ENCODE measurements around the gene TMEM86B. TPM values are rescaled to one million over a fixed set of nuclear protein-coding genes. Genes with fewer than 3 reads are reported as not detected.
"Not testable (repeated sequence)": the region's sequence is repeated elsewhere in the genome, so short reads cannot be mapped to it uniquely, and the experiment has no call there.

Gene TMEM86B
- total and polyA plus RNA-seq, 3 experiments from 2014 or later, result 2.9 to 10.3 (median 8.5) TPM

DNA sequence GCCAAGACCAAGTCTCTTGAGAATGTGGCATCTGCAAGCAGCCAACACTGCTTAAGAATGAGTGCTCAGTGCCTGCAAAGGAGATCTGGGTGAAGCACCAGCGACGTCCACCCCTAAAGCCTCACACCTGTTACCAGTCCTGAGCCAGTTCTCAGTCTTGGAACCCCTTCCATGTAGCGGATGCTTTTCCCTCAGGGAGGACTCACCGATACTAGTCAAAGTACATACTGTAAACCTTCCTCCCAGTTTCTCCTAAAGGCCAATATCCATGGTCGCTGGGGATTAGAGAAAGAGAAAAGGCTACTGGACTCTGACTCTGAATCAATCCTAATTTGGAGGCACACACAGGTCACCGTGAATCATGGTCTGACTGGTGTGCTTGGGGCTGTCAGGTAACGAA, 15.0 kb downstream of the TMEM86B start:
- no peak for DNase-seq
- Histone ChIP-seq H3K27me3 (ENCODE audit: insufficient read depth, low read length, poor library complexity, severe bottlenecking) (no peaks in the 10 kb centered on the region), H3K4me3 (ENCODE audit: low read length) (no peak overlapping the region), H3K9me3 (ENCODE audit: low read length) (no peaks in the 10 kb centered on the region), H3K27ac (ENCODE audit: low read depth, low read length) (no peak overlapping the region), H3K4me1 (ENCODE audit: insufficient read depth, low read length) (peaks cover 12% of the 10 kb centered on the region), H3K36me3 (ENCODE audit: insufficient read depth, low read length) (no peaks in the 10 kb centered on the region)
- Mint-ChIP-seq H3K4me1 (peaks cover 6 to 15% (median 12%) of the 10 kb centered on the region in 3 donors), H3K27ac (no peak overlapping the region), H3K27me3 (peaks cover 26 to 29% of the 10 kb centered on the region in 2 donors), H3K36me3 (peaks cover 0 to 6% (median 0%) of the 10 kb centered on the region in 3 donors), H3K4me3 (no peak overlapping the region), H3K9me3 (peaks cover 7 to 16% (median 13%) of the 10 kb centered on the region in 5 donors)
- ChIA-PET POLR2A (no interaction called here), CTCF (no interaction called here)

DNA sequence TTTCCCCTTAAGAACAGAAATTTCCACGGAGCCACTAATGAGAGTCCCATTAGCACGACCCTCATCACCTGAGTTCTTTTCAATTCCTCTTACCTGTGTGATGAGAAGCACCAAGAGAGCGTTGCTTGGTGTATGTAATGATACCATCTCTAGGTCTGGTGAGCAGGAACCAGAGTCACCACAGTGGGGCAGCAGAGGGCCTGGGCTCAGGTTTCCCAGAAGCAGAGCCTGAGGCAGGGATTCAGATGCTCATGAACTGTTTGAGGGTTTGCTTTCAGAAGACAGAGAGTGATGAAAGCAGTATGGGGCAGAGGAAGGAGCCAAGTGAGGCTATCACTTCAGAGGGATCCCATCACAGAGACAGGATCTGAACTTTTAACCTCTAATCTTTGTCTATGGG, 16.1 kb downstream of the TMEM86B start:
- Mint-ChIP-seq H3K4me1 (peaks cover 6 to 12% (median 12%) of the 10 kb centered on the region in 3 donors), H3K36me3 (peaks cover 0 to 6% (median 0%) of the 10 kb centered on the region in 3 donors), H3K4me3 (peak overlapping the region in 1 of 7 donors; percentile 8), H3K27ac (no peak overlapping the region), H3K9me3 (peaks cover 7 to 16% (median 13%) of the 10 kb centered on the region in 5 donors), H3K27me3 (peaks cover 26 to 29% of the 10 kb centered on the region in 2 donors)
- CTCF ChIA-PET, result no interaction called here
- Histone ChIP-seq H3K36me3 (ENCODE audit: insufficient read depth, low read length) (no peaks in the 10 kb centered on the region), H3K4me3 (ENCODE audit: low read length) (no peak overlapping the region), H3K27ac (ENCODE audit: low read depth, low read length) (no peak overlapping the region), H3K4me1 (ENCODE audit: insufficient read depth, low read length) (peaks cover 12% of the 10 kb centered on the region), H3K9me3 (ENCODE audit: low read length) (no peaks in the 10 kb centered on the region), H3K27me3 (ENCODE audit: insufficient read depth, low read length, poor library complexity, severe bottlenecking) (no peaks in the 10 kb centered on the region)
- DNase-seq, result peak in 1 of 5 donors; percentile 5
- POLR2A ChIA-PET, result no interaction called here

DNA sequence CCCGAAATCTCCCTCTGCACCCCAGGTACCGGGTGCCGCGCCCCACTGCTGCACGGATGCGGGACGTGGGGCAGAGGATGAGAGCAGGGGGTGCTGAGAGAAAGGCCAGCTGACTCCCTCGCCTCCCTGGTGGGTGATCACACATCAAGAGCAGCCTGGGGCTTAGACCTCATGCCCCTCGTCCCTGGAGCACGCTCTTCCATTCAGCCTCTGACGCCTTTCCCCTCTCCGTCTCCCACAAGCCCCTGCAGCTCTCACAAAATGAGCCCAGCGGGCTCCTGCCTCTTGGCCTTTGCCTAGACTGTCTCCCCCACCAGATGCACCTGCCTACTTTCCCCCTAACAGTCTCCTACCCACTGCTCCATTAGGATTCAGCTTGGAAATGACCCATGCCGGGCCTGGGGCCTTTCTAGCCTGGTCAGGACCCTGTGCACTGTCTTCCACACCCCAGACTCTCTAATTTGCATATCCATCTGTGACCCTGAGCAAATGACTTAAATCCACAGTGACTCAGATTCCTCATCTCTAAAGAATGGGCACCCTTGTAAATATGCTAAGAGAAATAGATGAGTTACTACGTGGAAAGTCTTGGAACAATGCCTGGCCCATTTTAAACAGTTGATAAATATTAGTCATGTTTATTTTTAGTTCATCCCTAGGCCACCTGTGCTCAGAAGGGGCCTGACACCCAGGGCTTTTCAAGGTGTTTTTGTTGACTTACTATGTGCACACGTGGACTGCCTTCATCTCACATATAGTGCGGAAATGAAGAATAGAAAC, 18.7 kb downstream of the TMEM86B start:
- no peak overlapping the region for H3K4me3 ChIP-seq (ENCODE audit: low read length)
- peaks cover 36 to 39% of the 10 kb centered on the region in 2 donors for H3K27me3 Mint-ChIP-seq
- H3K36me3 ChIP-seq (ENCODE audit: insufficient read depth, low read length), result no peaks in the 10 kb centered on the region
- H3K36me3 Mint-ChIP-seq, result peaks cover 0 to 6% (median 0%) of the 10 kb centered on the region in 3 donors
- H3K27me3 ChIP-seq (ENCODE audit: insufficient read depth, low read length, poor library complexity, severe bottlenecking), result peaks cover 5% of the 10 kb centered on the region
- H3K4me1 Mint-ChIP-seq, result peaks cover 0 to 3% (median 0%) of the 10 kb centered on the region in 3 donors
- no peaks in the 10 kb centered on the region for H3K9me3 ChIP-seq (ENCODE audit: low read length)
- DNase-seq, result no peak
- ChIA-PET CTCF (no interaction called here), POLR2A (no interaction called here)
- H3K9me3 Mint-ChIP-seq, result peaks cover 6 to 12% (median 8%) of the 10 kb centered on the region in 5 donors
- H3K27ac ChIP-seq (ENCODE audit: low read depth, low read length), result peak overlapping the region; percentile 43
- H3K4me3 Mint-ChIP-seq, result no peak overlapping the region
- H3K4me1 ChIP-seq (ENCODE audit: insufficient read depth, low read length), result no peaks in the 10 kb centered on the region
- peak overlapping the region in 1 of 8 donors; percentile 43 for H3K27ac Mint-ChIP-seq

DNA sequence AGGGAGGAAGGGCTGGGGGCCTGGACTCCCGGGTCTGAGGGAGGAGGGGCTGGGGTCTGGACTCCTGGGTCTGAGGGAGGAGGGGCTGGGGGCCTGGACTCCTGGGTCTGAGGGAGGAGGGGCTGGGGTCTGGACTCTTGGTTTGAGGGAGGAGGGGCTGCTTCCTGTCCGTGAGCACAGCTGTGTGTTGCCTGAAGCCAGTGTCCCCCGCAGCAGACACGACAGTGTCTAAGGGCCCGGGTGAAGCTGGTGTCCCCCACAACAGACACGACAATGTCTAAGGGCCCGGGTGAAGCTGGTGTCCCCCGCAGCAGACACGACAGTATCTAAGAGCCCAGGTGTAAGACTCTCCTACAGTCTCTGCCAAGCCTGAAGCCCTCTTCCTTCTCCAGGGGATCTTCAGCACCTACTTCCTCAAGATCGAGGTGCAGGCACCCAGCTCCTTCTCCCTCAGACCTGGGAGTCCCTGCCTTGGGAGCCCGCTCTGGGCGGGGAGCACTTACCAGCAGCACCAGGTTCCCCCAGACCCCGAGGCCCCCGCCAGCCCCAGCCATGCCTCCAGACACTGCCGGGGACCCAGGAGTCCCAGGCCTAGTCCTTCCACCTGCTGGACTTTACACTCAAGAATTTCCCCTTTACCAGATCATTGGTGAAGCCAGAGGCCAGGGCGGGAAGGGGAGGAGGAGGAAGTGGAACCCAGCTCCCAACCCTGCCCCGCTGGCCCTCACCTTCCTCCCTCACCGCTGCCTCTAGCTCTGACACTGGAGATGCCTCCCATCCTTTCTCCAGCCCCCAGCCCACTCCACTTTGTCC, 19.5 kb downstream of the TMEM86B start, which contains the start of gene PTPRH:
PTPRH (minus strand) TSS at position 622 of the 813 bp plus-strand sequence; CDS start at position 554, 68 bp downstream.
- Histone ChIP-seq H3K4me1 (ENCODE audit: insufficient read depth, low read length) (no peaks in the 10 kb centered on the region), H3K27ac (ENCODE audit: low read depth, low read length) (peak within 1 kb of the TSS; percentile 43), H3K27me3 (ENCODE audit: insufficient read depth, low read length, poor library complexity, severe bottlenecking) (peaks cover 5% of the 10 kb centered on the region), H3K4me3 (ENCODE audit: low read length) (no peak within 1 kb of the TSS), H3K36me3 (ENCODE audit: insufficient read depth, low read length) (no peaks in the 10 kb centered on the region), H3K9me3 (ENCODE audit: low read length) (no peaks in the 10 kb centered on the region)
- DNase-seq, result no peak
- POLR2A ChIA-PET, result no interaction called here
- peak within 1 kb of the TSS in 1 of 8 donors; percentile 70 for H3K27ac Mint-ChIP-seq
- CTCF ChIA-PET, result no interaction called here
- no peak within 1 kb of the TSS for H3K4me3 Mint-ChIP-seq
- H3K27me3 Mint-ChIP-seq, result peaks cover 43 to 44% of the 10 kb centered on the region in 2 donors
- peaks cover 0 to 3% (median 0%) of the 10 kb centered on the region in 3 donors for H3K4me1 Mint-ChIP-seq
- peaks cover 5 to 12% (median 7%) of the 10 kb centered on the region in 5 donors for H3K9me3 Mint-ChIP-seq
- H3K36me3 Mint-ChIP-seq, result peaks cover 0 to 6% (median 0%) of the 10 kb centered on the region in 3 donors

DNA sequence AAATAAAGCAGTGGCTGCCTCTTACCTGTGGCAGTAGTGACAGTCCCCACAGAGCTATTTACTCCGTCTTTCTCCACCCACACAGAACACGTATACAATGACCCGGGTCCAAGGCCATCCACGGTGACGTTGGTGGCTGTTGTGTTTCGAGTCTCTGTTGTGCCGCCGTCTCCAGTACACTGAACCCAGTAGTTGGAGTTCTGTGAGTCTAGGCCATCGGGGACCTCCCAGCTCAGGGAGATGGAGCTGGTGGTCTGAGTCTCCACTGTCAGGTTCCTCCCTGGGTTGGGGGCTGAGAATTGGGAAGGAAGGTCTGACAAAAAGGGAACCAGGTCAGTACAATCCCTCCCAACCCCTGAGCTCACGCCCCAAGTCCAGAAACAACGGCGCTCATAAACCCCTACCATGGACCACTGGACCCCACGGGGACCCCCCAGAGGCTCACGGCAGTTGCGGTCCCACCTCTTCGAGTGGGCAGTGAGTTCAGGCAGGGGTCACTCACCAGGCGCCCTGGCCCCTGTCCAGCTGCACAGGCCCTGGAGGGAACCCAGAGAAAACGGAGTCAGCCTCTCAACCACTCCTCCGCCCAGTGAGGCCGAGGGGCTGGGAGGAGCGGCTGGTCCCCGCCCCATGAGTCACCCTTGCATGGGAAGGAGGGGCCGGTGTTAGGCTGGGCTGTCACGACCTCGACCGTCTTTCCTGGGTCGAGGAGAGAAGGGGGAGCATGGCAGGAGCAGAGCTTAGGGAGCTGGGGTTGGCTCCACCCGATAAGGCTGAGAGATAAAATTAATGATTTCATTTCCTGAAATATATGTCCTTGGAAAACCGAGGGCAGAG, 21.7 kb downstream of the TMEM86B start:
- no peak overlapping the region for H3K4me3 Mint-ChIP-seq
- H3K27me3 ChIP-seq (ENCODE audit: insufficient read depth, low read length, poor library complexity, severe bottlenecking), result peaks cover 5% of the 10 kb centered on the region
- H3K27me3 Mint-ChIP-seq, result peaks cover 40 to 47% of the 10 kb centered on the region in 2 donors
- H3K4me3 ChIP-seq (ENCODE audit: low read length), result no peak overlapping the region
- no peaks in the 10 kb centered on the region for H3K36me3 ChIP-seq (ENCODE audit: insufficient read depth, low read length)
- H3K4me1 Mint-ChIP-seq, result no peaks in the 10 kb centered on the region
- H3K27ac Mint-ChIP-seq, result peak overlapping the region in 2 of 8 donors; percentile 66 to 72
- no peaks in the 10 kb centered on the region for H3K36me3 Mint-ChIP-seq
- POLR2A ChIA-PET, result no interaction called here
- H3K9me3 ChIP-seq (ENCODE audit: low read length), result no peaks in the 10 kb centered on the region
- H3K4me1 ChIP-seq (ENCODE audit: insufficient read depth, low read length), result no peaks in the 10 kb centered on the region
- no peaks in the 10 kb centered on the region for H3K9me3 Mint-ChIP-seq
- no peak for DNase-seq
- CTCF ChIA-PET, result interaction anchor here (0.7 kb wide), 1 partner anchor 9 kb away, joined by 3 read pairs; no protein-coding TSS in a partner anchor
- peak overlapping the region; percentile 79 for H3K27ac ChIP-seq (ENCODE audit: low read depth, low read length)

DNA sequence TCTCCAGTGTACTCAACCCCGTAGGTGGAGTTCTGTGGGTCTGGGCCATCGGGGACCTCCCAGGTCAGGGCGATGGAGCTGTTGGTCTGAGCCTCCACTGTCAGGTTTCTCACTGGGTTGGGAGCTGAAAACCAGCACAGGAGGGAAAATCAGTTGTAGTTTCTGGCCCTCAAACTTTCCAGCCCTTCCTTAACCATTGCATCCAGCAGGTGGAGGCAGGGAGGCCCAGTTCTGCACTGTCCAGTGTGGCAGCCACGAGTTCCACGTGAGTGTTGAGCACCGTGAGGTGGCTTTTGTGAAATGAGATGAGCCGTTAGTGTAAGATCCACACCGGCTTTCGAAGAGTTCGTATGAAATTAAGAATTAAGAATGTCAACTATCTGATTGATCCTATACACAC, 26.4 kb downstream of the TMEM86B start:
- H3K4me3 Mint-ChIP-seq; H3K27me3 ChIP-seq (ENCODE audit: insufficient read depth, low read length, poor library complexity, severe bottlenecking); H3K9me3 Mint-ChIP-seq; H3K36me3 ChIP-seq (ENCODE audit: insufficient read depth, low read length); H3K36me3 Mint-ChIP-seq; POLR2A ChIA-PET; H3K27ac ChIP-seq (ENCODE audit: low read depth, low read length); H3K27ac Mint-ChIP-seq; H3K4me1 ChIP-seq (ENCODE audit: insufficient read depth, low read length); DNase-seq; H3K9me3 ChIP-seq (ENCODE audit: low read length); H3K4me3 ChIP-seq (ENCODE audit: low read length); H3K4me1 Mint-ChIP-seq; CTCF ChIA-PET: not testable (repeated sequence)
- peaks cover 41 to 65% of the 10 kb centered on the region in 2 donors for H3K27me3 Mint-ChIP-seq

DNA sequence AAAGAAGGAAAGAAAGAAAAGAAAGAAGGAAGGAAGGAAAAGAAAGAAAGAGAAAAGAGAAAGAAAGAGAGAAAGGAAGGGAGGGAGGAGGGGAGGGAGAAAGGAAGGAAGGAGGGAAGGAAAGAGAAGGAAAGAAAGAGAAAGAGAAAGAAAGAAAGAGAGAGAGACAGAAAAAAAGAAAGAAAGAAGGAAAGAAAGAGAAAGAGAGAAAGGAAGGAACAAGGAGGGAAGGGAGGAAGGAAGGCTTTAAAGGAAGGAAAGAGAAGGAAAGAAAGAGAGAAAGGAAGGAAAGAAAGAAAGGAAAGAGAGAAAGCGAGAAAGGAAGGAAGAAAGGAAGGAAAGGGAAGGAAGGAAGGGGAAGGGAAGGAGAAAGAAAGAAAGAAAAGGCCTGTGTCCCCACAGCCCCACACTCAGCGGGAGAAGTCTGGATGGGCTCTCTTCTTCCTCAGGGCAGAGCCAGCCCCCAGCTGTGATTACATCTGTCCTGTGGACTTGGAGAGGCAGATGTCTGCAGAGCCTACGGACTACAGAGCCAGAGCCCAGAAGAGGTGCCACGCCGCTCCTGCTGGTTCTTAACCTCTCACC, 28.9 kb downstream of the TMEM86B start:
- CTCF ChIA-PET, result no interaction called here
- Mint-ChIP-seq H3K4me1 (no peaks in the 10 kb centered on the region), H3K36me3 (no peaks in the 10 kb centered on the region), H3K27ac (no peak overlapping the region), H3K27me3 (peaks cover 32 to 50% of the 10 kb centered on the region in 2 donors), H3K4me3 (no peak overlapping the region), H3K9me3 (no peaks in the 10 kb centered on the region)
- POLR2A ChIA-PET, result no interaction called here
- no peaks in the 10 kb centered on the region for H3K4me1 ChIP-seq (ENCODE audit: insufficient read depth, low read length)
- no peaks in the 10 kb centered on the region for H3K9me3 ChIP-seq (ENCODE audit: low read length)
- H3K36me3 ChIP-seq (ENCODE audit: insufficient read depth, low read length), result no peaks in the 10 kb centered on the region
- H3K27ac ChIP-seq (ENCODE audit: low read depth, low read length), result no peak overlapping the region
- DNase-seq, result no peak
- H3K4me3 ChIP-seq (ENCODE audit: low read length), result no peak overlapping the region
- H3K27me3 ChIP-seq (ENCODE audit: insufficient read depth, low read length, poor library complexity, severe bottlenecking), result peaks cover 8% of the 10 kb centered on the region

All from CD8-positive, alpha-beta memory T cell (primary cell).